Measurements from ENCODE around the gene FHL3. TPM values are rescaled to one million over a fixed set of nuclear protein-coding genes. Genes with fewer than 3 reads are reported as not detected.

The FHL3 gene
- total RNA-seq, 4 donors from 2014 or later: 20.1 to 25.8 (median 21.9) TPM

DNA sequence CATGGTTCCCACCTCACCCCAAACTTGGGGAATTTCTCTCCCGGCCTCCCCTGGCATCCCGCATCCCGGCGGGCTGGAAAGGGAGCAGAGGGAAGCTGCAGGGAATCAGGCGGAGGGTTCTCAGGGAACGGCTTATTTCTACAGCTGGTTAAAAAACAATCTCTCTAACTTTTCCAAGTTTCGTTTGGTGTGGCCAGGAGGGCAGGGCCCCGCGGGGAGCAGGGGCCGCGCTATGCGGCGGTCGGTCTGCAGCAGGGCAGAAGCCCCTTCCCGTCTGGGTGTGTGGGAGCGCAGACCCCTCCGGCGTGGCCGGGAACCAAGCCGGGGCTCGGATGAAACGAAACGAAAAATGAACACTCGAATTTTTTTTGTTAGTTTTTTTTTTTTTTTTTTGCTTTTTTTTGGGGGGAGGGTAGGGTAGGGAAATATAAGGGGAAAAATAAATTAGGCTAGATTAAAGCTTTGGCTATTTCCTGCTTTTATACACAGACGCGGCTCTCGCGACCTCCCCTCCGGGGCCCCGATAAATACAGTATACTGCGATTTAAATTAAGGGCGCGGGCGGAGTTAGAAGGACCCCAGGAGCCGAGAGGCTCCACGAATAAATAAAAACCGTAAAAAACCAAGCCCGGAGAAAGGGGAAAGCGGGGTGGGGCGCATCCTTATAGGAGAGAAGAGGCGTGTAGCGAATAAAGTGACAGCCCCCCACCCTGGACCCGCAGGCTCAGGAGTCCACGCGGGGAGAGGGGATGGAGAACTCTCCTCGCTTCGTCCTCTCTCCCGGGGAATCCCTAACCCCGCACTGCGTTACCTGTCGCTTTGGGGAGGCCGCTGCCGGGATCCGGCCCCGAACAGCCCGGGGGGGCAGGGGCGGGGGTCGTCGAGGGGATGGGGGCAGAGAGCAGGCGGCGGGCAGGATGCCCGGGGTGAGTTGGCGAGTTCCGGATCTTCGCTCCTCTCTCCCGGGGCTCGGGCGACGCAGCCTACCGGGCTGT, 39.2 kb upstream of the FHL3 start:
- H3K4me3 ChIP-seq (ENCODE audit: low read depth, poor library complexity, severe bottlenecking): peak overlapping the region; percentile 20
- DNase-seq (ENCODE audit: low spot score in 2 of 2): no peak
- intact Hi-C loops (cut with DNase I; ENCODE audit: low total_unique reads): no loop called here
- TF ChIP-seq POLR2A (IDR thresholded peaks at IDR 0.05): no peak
- TF ChIP-seq, protein P1, sequence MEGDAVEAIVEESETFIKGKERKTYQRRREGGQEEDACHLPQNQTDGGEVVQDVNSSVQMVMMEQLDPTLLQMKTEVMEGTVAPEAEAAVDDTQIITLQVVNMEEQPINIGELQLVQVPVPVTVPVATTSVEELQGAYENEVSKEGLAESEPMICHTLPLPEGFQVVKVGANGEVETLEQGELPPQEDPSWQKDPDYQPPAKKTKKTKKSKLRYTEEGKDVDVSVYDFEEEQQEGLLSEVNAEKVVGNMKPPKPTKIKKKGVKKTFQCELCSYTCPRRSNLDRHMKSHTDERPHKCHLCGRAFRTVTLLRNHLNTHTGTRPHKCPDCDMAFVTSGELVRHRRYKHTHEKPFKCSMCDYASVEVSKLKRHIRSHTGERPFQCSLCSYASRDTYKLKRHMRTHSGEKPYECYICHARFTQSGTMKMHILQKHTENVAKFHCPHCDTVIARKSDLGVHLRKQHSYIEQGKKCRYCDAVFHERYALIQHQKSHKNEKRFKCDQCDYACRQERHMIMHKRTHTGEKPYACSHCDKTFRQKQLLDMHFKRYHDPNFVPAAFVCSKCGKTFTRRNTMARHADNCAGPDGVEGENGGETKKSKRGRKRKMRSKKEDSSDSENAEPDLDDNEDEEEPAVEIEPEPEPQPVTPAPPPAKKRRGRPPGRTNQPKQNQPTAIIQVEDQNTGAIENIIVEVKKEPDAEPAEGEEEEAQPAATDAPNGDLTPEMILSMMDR (IDR thresholded peaks at IDR 0.05): no peak
- 3 to 5% methylated on average over 61 to 67 of the region's 70 CpGs for WGBS, 2 donors

GRCh38 chr1:38043036-38043747, 37.9 kb upstream of the FHL3 start:
- no peak overlapping the region for H3K4me3 ChIP-seq (ENCODE audit: low read depth, poor library complexity, severe bottlenecking)
- no peak for DNase-seq (ENCODE audit: low spot score in 2 of 2)
- TF ChIP-seq, protein P1 (IDR thresholded peaks at IDR 0.05): no peak
- no peak for TF ChIP-seq POLR2A (IDR thresholded peaks at IDR 0.05)
- intact Hi-C loops (cut with DNase I; ENCODE audit: low total_unique reads): no loop called here
- WGBS, 2 donors: 62 to 67% methylated on average over 12 of the region's 12 CpGs

DNA sequence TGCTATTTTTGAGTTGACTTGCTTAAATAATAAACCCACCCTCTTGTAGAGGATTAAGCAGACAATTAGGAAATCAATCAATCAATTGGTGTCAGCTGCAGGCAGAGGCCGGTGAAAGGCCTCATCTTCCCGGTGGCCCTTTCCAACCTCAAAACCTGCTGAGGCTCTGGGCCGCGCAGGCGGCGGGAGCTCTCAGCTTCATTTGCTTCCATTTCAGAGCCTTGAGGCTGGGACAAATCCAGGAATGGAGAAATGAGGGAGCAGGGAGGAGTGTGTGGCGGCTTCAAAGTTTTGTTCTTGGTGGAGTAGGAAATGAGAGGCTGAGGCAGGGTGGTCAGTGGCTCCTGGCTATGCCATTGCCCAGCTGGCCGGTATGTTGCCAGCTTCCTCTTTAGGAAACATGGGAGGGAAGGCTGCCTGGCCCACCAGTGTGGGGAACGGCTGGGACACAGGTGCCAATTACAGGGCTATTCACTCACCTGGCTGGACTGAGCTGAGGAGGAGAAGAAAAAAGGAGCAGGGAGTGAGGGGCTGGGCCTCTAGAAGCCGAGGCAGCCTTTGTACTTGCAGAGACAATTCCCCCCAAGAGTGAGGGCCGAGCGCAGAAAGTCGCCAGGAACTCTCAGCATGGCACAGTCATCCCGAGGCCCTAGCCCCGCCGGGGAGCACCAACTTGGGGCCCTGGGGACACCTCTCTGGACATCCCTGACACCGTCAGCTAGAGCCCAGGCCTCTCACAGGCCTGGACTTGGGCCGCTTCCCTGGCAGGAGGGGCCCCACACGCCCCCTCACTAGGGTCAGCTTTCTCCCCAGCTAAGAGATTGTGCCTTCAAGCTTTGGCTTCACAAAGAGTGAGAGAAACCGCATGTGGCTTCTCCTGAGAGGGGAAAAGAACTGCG, 36.9 kb upstream of the FHL3 start:
- DNase-seq (ENCODE audit: low spot score in 2 of 2): no peak
- 50 to 70% methylated on average over 21 of the region's 21 CpGs for WGBS, 2 donors
- no peak for TF ChIP-seq POLR2A (IDR thresholded peaks at IDR 0.05)
- TF ChIP-seq, protein P1 (IDR thresholded peaks at IDR 0.05): no peak
- no peak overlapping the region for H3K4me3 ChIP-seq (ENCODE audit: low read depth, poor library complexity, severe bottlenecking)
- intact Hi-C loops (cut with DNase I; ENCODE audit: low total_unique reads): no loop called here

- 69 to 81% methylated on average over 17 of the region's 17 CpGs for WGBS, 2 donors
- DNase-seq (ENCODE audit: low spot score in 2 of 2): no peak
- TF ChIP-seq, protein P1 (IDR thresholded peaks at IDR 0.05): no peak
- TF ChIP-seq POLR2A (IDR thresholded peaks at IDR 0.05): no peak
- intact Hi-C loops (cut with DNase I; ENCODE audit: low total_unique reads): loop anchor here (10.0 kb wide), 1 partner anchor 775 kb away; no protein-coding TSS in a partner anchor
- H3K4me3 ChIP-seq (ENCODE audit: low read depth, poor library complexity, severe bottlenecking): no peak overlapping the region
Observed at GRCh38 chr1:38039331-38040088, 34.2 kb upstream of the FHL3 start.
